Stimulated activated CD8-positive, alpha-beta memory T cell treated with anti-CD3 and anti-CD28 coated beads, Interleukin-2, amount 100 ng/mL, for 48 hours (primary cell): Measurements from ENCODE around the gene GRIN3B.

Experiments
- DNase-seq, 2 donors: peaks; one replicate each; pipeline ENCODE4 v3.0.0-alpha.2; 2020; ENCODE audit warnings: low read depth in 2 of 2

GRIN3B gene

DNA sequence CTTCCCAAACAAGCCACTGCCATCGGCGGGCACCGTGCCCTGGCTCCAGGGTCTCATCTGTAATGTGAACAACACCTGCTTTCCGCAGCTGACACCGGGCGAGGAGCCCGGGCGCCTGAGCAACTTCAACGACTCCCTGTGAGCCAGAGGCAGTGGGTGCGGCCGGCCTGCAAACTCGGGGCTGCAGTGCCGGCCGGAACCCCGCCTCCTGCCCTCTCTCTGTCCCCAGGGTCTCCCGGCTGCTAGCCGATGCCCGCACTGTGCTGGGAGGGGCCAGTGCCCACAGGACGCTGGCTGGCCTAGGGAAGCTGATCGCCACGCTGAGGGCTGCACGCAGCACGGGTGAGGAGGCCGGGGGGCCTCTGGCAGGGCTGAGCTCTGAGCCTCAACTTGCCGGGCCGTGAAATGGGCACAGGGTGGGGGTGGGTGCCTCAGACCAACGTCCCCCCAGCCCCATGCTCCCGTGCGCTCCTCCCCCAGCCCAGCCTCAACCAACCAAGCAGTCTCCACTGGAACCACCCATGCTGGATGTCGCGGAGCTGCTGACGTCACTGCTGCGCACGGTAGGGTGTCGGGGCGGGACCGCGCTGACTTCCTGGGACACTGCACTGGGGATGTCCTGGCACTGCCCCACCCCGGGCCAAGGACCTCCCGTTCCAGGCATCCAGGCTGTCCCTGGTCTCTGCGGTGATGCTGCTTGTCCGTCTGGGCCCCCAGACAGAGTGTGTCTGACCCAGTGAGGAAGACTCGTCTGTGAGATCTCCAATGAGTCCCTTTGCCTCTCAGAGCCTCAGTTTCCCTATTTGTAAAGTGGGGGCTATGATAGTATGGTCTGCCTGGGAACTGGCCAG lies 41.8 kb downstream of the GRIN3B start:
- no peak for DNase-seq

DNA sequence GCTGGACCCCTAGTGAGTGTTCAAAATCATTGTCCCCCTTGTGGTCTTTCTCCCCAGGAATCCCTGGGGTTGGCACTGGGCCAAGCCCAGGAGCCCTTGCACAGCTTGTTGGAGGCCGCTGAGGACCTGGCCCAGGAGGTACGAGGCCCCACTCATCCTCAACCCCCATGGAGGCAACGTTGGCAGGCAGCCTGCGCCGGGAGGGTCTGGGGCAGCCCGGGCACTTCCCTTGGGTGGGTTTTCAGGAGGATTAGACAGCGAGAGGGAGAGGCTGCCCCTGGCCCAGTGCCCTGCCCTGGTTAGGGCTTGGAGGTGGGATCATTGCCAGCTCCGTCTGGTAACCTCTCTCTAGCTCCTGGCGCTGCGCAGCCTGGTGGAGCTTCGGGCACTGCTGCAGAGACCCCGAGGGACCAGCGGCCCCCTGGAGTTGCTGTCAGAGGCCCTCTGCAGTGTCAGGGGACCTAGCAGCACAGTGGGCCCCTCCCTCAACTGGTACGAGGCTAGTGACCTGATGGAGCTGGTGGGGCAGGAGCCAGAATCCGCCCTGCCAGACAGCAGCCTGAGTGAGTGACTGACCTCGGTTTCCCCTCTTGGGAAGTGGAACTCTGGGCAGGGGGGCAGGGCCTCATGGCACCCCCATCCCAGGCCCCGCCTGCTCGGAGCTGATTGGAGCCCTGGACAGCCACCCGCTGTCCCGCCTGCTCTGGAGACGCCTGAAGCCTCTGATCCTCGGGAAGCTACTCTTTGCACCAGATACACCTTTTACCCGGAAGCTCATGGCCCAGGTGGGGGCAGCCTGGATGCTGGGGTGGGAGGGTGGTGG lies 42.7 kb downstream of the GRIN3B start:
- no peak for DNase-seq

DNA sequence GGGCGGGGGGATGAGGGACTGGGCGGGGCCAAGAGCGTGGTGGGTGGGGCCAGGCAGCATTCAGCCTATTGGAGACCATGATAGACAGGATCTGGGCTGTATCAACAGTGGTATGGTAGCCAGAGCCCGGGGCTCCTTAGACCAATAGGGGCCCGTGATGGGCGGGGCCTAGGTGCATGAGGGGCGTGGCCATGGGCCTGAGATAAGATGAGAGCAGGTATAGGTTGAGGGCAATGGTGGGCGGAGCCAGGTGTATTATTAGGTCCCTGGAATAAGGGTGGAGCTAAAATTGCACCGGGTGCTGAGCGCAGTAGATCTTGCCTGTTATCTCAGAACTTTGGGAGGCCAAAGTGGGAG lies 45.0 kb downstream of the GRIN3B start:
- peak in 1 of 2 donors; percentile 79 for DNase-seq

DNA sequence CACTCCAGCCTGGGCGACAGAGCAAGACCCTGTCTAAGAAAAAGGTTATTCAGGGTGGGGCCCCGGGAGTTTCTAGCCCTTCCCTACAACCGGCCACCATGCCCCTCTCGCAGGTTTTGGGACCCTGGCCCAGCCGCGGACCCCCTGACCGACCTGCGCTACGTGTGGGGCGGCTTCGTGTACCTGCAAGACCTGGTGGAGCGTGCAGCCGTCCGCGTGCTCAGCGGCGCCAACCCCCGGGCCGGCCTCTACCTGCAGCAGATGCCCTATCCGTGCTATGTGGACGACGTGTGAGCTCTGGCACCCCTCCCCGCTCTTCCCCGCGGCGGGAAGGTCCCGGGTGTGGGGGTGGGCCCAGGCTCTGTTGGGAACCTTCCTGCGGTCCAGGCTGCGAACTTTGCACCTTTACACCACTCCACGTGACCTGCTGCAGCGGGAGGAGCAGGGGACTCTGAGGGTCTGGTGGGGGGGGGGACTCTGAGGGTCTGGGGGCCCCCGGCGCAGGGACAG lies 46.0 kb downstream of the GRIN3B start:
- no peak for DNase-seq

DNA sequence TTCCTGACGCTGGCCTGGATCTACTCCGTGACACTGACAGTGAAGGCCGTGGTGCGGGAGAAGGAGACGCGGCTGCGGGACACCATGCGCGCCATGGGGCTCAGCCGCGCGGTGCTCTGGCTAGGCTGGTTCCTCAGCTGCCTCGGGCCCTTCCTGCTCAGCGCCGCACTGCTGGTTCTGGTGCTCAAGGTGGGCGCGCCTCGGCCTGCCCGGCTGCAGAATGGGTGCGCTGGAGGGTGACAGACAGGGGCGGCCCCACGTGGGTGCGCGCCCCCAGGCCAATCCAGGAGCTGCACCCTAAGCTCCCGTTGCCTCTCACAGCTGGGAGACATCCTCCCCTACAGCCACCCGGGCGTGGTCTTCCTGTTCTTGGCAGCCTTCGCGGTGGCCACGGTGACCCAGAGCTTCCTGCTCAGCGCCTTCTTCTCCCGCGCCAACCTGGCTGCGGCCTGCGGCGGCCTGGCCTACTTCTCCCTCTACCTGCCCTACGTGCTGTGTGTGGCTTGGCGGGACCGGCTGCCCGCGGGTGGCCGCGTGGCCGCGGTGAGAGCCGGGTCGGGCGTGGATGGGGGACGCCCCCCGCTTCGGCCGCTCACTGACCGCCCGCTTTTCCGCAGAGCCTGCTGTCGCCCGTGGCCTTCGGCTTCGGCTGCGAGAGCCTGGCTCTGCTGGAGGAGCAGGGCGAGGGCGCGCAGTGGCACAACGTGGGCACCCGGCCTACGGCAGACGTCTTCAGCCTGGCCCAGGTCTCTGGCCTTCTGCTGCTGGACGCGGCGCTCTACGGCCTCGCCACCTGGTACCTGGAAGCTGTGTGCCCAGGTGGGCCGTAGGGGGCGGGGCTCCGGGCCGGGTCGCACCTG lies 46.8 kb downstream of the GRIN3B start:
- DNase-seq = no peak

DNA sequence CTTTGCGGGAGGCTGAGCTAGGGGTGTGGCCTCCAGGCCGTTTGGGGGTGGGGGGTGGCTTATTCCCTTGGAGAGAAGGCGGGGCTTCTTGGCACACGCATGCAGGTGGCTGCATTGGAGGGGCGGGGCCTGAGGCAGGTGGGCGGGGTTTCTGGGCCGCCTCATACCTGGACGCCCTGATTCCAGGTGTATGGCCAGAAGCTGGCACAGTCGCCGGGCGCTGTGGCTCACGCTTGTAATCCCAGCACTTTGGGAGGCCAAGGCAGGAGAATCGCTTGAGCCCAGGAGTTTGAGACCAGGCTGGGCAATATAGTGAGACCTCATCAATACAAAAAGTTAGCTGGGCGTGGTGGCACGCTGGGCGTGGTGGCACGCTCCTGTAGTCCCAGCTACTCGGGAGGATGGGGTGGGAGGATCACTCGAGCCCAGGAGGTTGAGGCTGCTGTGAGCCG lies 47.5 kb downstream of the GRIN3B start:
- DNase-seq = no peak

DNA sequence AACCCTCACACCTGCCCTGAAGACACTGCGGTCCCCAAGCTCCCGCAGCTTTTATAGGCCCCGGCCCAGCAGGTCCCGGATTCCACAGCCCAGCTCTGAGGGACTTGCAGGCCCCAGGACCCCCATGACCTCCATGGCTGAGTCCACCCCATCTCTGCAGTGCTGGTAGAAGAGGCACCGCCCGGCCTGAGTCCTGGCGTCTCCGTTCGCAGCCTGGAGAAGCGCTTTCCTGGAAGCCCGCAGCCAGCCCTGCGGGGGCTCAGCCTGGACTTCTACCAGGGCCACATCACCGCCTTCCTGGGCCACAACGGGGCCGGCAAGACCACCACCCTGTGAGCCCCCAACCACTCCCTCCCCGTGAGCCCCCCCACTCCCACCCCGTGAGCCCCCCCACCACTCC lies 48.9 kb downstream of the GRIN3B start:
- DNase-seq = no peak

DNA sequence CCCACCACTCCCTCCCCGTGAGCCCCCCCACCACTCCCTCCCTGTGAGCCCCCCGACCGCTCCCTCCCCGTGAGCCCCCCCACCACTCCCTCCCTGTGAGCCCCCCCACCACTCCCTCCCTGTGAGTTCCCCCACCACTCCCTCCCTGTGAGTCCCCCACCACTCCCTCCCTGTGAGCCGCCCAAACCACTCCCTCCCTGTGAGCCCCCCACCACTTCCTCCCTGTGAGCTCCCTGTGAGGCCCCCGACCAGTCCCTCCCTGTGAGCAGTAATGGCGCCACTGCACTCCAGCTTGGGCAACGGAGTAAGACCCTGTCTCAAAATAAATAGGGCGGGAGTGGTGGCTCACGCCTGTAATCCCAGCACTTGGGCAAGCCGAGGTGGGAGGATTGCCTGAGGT lies 49.6 kb downstream of the GRIN3B start:
- DNase-seq = no peak

DNA sequence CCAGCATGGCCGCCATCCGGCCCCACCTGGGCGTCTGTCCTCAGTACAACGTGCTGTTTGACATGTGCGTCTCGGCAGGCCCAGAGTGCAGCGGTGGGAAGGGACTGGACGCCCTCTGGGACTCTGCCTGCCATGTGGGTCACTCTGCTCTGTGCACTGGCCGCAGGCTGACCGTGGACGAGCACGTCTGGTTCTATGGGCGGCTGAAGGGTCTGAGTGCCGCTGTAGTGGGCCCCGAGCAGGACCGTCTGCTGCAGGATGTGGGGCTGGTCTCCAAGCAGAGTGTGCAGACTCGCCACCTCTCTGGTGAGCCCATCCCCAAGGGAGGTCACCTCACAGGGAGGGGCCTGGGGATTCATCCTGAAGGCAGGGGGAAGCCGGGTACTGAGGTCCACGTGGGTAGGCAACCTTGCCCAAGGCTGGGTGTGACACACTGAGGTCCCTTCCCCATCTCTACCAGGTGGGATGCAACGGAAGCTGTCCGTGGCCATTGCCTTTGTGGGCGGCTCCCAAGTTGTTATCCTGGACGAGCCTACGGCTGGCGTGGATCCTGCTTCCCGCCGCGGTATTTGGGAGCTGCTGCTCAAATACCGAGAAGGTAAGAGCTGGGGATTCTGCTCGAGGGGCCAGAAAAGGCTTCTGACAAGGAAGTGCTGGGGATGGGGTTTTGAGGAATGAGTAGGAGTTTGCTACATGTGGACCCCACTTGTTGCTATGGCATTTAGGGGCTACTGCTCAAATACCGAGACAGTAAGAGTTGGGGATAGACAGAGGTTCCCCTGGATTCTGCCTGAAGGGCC lies 51.0 kb downstream of the GRIN3B start:
- DNase-seq = no peak

DNA sequence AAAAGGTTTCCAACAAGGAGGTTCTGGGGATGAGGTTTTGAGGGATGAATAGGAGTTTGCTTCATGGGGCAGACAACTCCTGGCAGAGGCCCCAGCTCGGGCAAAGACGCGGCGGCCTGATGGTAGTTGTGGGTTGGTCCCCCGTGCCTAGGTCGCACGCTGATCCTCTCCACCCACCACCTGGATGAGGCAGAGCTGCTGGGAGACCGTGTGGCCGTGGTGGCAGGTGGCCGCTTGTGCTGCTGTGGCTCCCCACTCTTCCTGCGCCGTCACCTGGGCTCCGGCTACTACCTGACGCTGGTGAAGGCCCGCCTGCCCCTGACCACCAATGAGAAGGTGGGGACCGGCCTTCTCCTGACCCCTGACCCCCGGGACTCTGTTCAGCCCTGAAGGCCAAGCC lies 51.6 kb downstream of the GRIN3B start:
- no peak for DNase-seq

DNA sequence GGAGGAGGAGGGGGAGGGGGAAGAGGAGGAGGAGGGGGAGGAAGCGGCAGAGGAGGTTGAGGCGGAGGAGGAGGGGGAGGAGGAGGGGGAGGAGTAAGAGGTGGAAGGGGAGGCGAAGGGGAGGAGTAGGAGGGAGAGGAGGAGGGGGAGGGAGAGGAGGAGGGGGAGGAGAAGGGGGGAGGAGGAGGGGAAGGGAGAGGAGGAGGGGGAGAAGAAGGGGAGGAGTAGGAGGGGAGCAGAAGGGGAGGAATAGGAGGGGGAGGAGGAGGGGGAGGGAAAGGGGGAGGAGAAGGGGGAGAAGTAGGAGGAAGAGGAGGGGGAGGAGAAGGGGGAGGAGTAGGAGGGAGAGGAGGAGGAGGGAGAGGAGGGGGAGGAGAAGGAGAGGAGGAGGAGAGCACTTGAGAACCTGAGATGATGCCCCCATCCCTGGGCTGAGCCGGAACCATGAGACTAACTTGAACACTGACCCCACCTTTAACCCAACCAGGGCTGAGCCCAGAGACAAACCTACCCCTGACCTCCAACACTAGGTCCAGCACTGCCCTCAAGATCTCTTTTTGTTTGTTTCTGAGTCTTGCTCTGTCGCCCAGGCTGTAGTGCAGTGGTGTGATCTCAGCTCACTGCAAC lies 52.2 kb downstream of the GRIN3B start:
- no peak for DNase-seq

DNA sequence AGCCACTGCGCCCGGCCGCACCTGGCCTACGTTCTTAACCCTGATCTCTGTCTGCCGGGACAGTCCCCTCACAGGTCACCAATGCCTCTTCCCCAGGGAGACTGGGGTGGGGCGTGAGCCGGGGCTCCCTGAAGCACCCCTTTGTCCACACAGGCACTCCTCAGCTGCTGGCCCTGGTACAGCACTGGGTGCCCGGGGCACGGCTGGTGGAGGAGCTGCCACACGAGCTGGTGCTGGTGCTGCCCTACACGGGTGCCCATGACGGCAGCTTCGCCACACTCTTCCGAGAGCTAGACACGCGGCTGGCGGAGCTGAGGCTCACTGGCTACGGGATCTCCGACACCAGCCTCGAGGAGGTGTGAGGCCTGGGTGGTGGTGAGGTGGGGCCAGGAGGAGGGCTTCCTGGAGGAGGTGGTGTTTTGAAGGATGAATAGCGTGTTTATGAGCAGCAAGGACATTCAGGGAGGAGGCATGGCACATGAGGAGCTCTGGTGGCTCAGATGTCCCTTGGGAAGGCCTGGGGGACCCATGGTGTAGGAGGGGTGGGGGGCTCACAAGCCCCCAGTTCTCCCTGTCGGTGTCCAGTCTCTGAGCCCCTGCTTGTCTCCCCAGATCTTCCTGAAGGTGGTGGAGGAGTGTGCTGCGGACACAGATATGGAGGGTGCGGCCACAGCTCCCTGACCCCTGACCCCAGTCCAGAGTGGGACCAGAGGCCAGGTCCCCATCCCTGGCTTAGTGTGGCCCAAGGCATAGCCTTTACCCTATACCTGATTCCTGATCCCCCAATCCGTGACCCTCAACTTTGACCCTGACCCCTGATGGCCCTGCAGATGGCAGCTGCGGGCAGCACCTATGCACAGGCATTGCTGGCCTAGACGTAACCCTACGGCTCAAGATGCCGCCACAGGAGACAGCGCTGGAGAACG lies 53.2 kb downstream of the GRIN3B start:
- no peak for DNase-seq

DNA sequence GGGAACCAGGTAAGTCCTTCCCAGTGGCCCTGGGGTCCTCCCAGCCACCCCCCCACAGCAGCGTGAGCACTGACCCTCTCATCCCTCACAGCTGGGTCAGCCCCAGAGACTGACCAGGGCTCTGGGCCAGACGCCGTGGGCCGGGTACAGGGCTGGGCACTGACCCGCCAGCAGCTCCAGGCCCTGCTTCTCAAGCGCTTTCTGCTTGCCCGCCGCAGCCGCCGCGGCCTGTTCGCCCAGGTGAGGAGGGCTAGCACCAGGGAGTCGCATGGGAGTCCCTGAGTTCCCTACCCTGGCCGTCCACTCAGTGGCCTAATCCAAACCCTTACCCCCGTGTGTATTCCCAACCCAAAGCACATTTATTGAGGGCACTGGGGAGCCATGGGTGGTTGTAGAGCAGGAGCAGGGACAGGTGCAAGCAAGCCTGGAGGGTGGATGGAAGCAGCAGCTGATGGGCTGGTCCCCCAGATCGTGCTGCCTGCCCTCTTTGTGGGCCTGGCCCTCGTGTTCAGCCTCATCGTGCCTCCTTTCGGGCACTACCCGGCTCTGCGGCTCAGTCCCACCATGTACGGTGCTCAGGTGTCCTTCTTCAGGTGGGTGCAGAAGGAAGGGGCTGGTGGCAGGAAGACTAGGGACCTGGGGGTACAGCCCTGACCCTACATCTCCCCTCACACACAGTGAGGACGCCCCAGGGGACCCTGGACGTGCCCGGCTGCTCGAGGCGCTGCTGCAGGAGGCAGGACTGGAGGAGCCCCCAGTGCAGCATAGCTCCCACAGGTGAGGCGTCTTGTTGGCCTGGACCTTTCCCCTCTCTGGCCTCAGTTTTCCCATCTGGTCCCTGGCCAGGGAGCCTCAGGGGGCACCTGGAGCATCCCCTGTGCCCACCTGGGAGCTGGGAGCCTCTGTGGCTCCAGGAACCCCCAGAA lies 54.1 kb downstream of the GRIN3B start:
- no peak for DNase-seq

DNA sequence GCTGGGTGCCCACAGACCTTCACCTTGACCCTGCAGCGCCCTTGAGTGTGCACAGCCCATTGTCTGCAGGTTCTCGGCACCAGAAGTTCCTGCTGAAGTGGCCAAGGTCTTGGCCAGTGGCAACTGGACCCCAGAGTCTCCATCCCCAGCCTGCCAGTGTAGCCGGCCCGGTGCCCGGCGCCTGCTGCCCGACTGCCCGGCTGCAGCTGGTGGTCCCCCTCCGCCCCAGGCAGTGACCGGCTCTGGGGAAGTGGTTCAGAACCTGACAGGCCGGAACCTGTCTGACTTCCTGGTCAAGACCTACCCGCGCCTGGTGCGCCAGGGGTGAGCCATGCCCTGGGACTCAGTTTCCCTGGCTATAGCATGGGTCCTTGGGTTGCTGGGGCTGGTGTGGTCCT lies 54.8 kb downstream of the GRIN3B start:
- no peak for DNase-seq

DNA sequence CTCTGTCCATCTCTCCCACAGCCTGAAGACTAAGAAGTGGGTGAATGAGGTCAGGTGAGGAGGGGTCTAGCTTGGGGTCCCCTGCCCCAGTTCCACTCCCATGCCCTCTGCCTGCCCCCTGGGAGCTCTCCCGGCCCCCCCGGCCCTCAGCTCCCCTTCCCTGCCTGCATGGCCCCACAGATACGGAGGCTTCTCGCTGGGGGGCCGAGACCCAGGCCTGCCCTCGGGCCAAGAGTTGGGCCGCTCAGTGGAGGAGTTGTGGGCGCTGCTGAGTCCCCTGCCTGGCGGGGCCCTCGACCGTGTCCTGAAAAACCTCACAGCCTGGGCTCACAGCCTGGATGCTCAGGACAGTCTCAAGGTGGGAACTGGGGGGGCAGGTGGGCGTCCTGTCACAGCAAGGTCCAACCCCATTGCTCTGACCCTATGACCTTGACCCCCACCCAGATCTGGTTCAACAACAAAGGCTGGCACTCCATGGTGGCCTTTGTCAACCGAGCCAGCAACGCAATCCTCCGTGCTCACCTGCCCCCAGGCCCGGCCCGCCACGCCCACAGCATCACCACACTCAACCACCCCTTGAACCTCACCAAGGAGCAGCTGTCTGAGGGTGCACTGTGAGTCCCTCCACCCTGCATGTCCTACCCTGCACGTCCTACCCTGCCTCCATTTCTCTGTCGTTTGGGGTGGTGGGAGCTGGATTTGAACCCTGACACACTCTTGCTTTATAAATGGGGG lies 55.8 kb downstream of the GRIN3B start:
- DNase-seq = no peak

DNA sequence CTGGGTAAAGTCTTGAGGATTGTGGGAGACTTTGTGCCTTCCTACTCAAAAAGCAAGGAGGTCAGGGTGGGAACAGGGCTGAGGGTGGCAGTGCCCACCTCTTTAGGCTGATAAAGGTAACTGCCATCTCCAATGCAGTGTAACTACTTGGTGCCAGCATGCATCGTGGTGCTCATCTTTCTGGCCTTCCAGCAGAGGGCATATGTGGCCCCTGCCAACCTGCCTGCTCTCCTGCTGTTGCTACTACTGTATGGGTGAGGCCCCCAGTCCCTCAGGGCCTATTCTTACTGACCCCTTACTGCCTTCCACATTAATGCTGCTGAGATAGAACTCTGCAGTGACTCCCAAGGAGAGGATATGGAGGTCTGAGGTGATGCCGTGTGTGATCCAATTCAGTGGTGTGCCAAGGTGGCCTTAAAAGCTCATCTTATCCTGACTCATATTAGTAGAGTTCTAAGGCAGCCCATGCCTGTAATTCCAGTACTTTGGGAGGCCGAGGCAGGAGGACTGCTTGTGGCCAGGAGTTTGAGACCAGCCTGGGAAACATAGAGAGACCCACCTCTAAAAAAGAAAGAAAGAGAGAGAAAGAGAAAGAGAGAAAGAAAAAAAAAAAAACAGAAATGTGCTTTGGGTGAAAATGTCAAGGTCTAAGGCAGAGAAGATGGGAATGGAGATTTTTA lies 57.1 kb downstream of the GRIN3B start:
- no peak for DNase-seq

DNA sequence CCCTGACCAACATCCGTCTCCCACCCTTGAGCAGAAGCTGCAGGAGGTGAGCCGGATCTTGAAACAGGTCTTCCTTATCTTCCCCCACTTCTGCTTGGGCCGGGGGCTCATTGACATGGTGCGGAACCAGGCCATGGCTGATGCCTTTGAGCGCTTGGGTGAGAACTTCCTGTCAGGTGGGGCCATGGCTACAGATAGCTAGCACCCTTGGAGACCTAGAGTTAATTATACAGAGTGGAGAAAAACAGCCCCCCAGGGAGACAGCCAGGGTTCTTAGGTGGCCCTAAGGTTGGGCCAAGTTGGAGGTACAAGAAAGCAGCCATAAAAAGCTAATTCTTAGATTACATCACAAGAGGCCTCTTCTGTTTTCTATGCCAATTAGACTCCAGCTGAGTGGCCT lies 57.9 kb downstream of the GRIN3B start:
- DNase-seq = no peak
